IPS-18c (cell line): ENCODE measurements around the gene TSPAN16.

Experiments
- H3K4me3 ChIP-seq: 2 replicates; pipeline ENCODE4 v1.7.0; 2013; ENCODE audit warnings: low read depth, mild to moderate bottlenecking, low read length, moderate library complexity; ENCODE audit not compliant: insufficient read depth
- H3K9me3 ChIP-seq: one replicate; pipeline ENCODE4 v1.6.1; 2013; ENCODE audit warnings: mild to moderate bottlenecking, low read length, moderate library complexity; ENCODE audit not compliant: control insufficient read depth, insufficient read depth

TSPAN16 gene

GRCh38 chr19:11355160-11356073 is 59.5 kb downstream of the TSPAN16 start, which contains the start of gene PLPPR2:
Gene PLPPR2 (plus strand): TSS chr19:11355432. CDS start chr19:11357674, 2,242 bp downstream.
- H3K9me3 ChIP-seq = no peaks in the 10 kb centered on the region

GRCh38 chr19:11356074-11356397 is 60.1 kb downstream of the TSPAN16 start:
- H3K9me3 ChIP-seq = no peaks in the 10 kb centered on the region
- H3K4me3 ChIP-seq = peak overlapping the region; percentile 36

More at GRCh38 chr19:11355160-11356073, 59.5 kb downstream of the TSPAN16 start, which contains the start of gene PLPPR2:
- peak within 1 kb of the TSS; percentile 36 for H3K4me3 ChIP-seq

- Histone ChIP-seq H3K4me3 (no peak overlapping the region), H3K9me3 (no peaks in the 10 kb centered on the region)
Measured at GRCh38 chr19:11356676-11357550, 61.0 kb downstream of the TSPAN16 start.

- Histone ChIP-seq H3K4me3 (no peak overlapping the region; the same call in 1 of the 2 replicates), H3K9me3 (no peaks in the 10 kb centered on the region)
Measured at GRCh38 chr19:11359421-11359820, 63.5 kb downstream of the TSPAN16 start.

- Histone ChIP-seq H3K9me3 (no peaks in the 10 kb centered on the region), H3K4me3 (peak overlapping the region; percentile 65)
Measured at GRCh38 chr19:11361037-11361770, 65.2 kb downstream of the TSPAN16 start.

GRCh38 chr19:11361771-11362731 is 66.1 kb downstream of the TSPAN16 start:
- no peaks in the 10 kb centered on the region for H3K9me3 ChIP-seq
- peak overlapping the region; percentile 65 for H3K4me3 ChIP-seq

GRCh38 chr19:11363881-11364280 is 67.9 kb downstream of the TSPAN16 start:
- Histone ChIP-seq H3K4me3 (no peak overlapping the region), H3K9me3 (no peaks in the 10 kb centered on the region)

- H3K4me3 ChIP-seq = no peak overlapping the region
- no peaks in the 10 kb centered on the region for H3K9me3 ChIP-seq
Measured at GRCh38 chr19:11364296-11364904, 68.4 kb downstream of the TSPAN16 start.

- no peak overlapping the region for H3K4me3 ChIP-seq
- H3K9me3 ChIP-seq = no peaks in the 10 kb centered on the region
Measured at GRCh38 chr19:11364935-11365334, 69.0 kb downstream of the TSPAN16 start.
